ENCODE measurements around the gene MAD2L1.

GRCh38 chr4:120081726-120082125, 15.1 kb upstream of the MAD2L1 start:
- TF ChIP-seq POLR2A (IDR thresholded peaks at IDR 0.05; ENCODE audit: low read depth, low read length) (no peak), CTCF (conservative IDR thresholded peaks at IDR 0.05; ENCODE audit: low read depth, low read length) (no peak)

All from IMR-90 (cell line).